ENCODE measurements around the gene GATA5.
"Not testable (repeated sequence)": the region's sequence is repeated elsewhere in the genome, so short reads cannot be mapped to it uniquely, and the experiment has no call there.

Gene GATA5

DNA sequence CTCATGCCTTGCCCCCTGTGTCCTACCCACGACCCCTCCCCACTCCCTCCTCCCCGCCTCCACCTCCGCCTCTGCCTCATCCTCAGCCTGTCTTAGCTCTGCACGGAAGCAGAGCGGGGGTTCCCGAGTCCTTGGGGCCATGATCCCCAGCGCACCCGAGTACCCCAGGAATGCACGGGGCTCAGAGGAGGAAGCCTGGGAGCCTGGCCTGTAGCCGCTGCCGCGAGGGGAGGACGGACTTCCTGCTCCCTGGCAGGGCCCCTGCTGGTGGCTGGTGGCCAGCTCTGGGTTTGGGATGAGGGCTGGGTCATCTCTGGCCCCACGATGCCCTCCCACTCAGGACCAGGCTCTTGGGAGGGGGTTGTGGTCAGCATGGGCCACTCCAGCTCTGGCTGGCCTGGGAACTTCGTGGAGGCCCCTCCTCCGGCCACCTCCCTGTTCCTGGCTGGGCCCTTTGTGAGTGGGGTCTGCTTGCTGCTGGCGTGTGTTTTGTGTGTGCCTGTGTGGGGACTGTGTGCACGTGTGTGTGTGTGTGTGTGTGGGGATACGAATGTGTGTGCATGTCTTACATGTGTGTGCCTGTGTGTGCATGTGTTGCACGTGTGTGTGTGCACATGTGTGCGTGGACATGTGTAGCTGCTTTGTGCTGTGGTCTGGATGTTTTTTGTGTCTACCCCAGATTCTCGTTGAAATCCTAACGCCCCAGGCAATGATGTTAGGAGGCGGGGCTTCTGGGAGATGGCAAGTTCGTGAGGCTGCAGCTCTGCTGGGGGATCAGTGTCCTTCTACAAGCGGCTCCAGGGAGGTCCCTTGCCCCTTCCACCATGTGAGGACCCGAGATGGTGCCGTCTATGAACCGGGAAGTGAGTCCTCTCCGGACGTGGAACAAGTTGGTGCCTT is 47.1 kb downstream of the GATA5 start:
- POLR2A ChIA-PET = interaction anchor here (0.8 kb wide), 1 partner anchor 362 kb away, joined by 3 read pairs; no protein-coding TSS in a partner anchor
- CTCF ChIA-PET = interaction anchor here (0.8 kb wide), 1 partner anchor 63 kb away, joined by 3 read pairs; no protein-coding TSS in a partner anchor
- no peak for DNase-seq (ENCODE audit: extremely low spot score)
- TF ChIP-seq L3MBTL2 (conservative IDR thresholded peaks at IDR 0.05) = no peak
- no peak for TF ChIP-seq FOXA1 (IDR thresholded peaks at IDR 0.05)
- TF ChIP-seq ARNT (IDR thresholded peaks at IDR 0.05) = no peak
- TF ChIP-seq ZNF384 (IDR thresholded peaks at IDR 0.05) = no peak
- no peak for TF ChIP-seq LEF1 (IDR thresholded peaks at IDR 0.05; ENCODE audit: borderline replicate concordance)
- no peak for TF ChIP-seq TARDBP (IDR thresholded peaks at IDR 0.05)
- TF ChIP-seq NFRKB (IDR thresholded peaks at IDR 0.05) = no peak
- no peak for TF ChIP-seq PKNOX1 (IDR thresholded peaks at IDR 0.05)
- TF ChIP-seq SP1 (IDR thresholded peaks at IDR 0.05) = no peak
- no peak for TF ChIP-seq CTBP1 (IDR thresholded peaks at IDR 0.05; ENCODE audit: borderline replicate concordance)
- no peak for TF ChIP-seq SUZ12 (IDR thresholded peaks at IDR 0.05)
- TF ChIP-seq BHLHE40 (IDR thresholded peaks at IDR 0.05; ENCODE audit: borderline replicate concordance) = no peak
- no peak for TF ChIP-seq HDGF (IDR thresholded peaks at IDR 0.05; ENCODE audit: borderline replicate concordance)
- no peak for TF ChIP-seq FOXK2 (IDR thresholded peaks at IDR 0.05)

DNA sequence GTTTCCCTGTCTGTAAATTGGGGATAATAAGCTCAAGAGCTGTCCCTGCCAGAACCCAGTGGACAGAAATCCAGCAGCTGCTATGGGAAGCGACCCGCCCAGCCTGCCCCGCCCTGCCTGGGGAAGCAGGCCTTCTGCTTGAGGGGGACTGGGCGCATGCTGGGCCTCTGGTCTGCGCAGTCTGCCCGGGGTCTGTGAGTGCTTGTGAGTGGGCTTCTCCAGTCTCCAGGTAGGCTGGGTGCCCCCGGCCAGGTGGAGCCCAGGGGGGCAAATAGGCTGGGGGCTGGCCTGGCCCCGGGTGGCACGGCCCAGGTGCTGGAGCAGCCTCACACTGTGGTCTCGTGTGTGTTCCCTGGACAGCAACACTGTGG is 47.8 kb downstream of the GATA5 start:
- ChIA-PET POLR2A (interaction anchor here (0.8 kb wide), 1 partner anchor 362 kb away, joined by 3 read pairs; no protein-coding TSS in a partner anchor), CTCF (no interaction called here)
- no peak for DNase-seq (ENCODE audit: extremely low spot score)
- no peak for TF ChIP-seq LEF1 (IDR thresholded peaks at IDR 0.05; ENCODE audit: borderline replicate concordance)
- no peak for TF ChIP-seq FOXM1 (IDR thresholded peaks at IDR 0.05; ENCODE audit: borderline replicate concordance)
- TF ChIP-seq SUZ12 (IDR thresholded peaks at IDR 0.05) = no peak

DNA sequence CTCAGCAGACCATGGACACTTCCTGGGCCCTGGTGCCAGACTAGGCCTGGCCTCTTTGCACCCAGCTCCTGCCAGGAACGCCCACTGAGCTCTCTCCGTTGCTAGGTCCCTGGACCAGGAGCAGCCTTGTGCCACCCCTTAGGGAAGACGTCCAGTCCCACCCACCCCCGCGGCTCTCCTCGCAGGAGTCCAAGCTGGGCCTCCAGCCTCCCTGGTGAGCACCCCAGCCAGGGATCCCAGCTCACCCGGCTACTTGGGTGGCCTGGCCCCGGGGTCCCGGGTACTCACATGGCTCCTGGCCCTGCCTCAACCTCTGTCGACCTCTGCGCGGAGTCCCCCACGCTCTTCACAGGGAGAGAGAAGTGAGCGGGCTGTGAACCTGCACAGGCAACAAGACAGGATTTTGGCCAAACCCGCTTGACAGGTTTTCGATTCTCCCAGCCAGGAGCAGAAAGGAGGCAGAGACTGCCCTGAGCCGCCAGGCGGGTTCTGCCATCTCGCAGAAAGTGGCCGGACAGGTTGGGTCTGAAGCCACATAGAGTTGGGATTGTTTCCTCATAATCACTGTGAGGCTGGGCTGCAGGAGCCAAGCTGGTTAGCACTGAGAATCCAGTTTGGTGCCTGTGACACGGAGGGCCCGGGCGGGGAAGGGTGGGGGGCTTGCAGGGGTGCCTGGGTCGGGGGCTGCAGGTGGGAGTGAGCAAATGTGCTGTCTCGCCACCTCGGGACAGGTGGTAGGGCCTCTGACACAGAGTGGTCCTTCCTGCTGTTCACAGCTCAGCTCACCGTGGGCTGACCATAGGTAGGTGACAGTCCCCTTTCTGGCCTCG is 48.4 kb downstream of the GATA5 start, which contains the start of gene RBBP8NL:
Gene RBBP8NL, minus strand, starts transcription at position 368 of the 830 bp plus-strand sequence. CDS start 7,892 bp downstream, outside the sequence.
- ChIA-PET POLR2A (interaction anchor here (0.8 kb wide), 1 partner anchor 361 kb away, joined by 3 read pairs; no protein-coding TSS in a partner anchor), CTCF (no interaction called here)
- TF ChIP-seq ELF4 (IDR thresholded peaks at IDR 0.05) = no peak
- TF ChIP-seq SUZ12 (IDR thresholded peaks at IDR 0.05) = no peak
- no peak for TF ChIP-seq ZNF384 (IDR thresholded peaks at IDR 0.05)
- no peak for TF ChIP-seq L3MBTL2 (conservative IDR thresholded peaks at IDR 0.05)
- no peak for TF ChIP-seq TARDBP (IDR thresholded peaks at IDR 0.05)
- no peak for TF ChIP-seq FOXK2 (IDR thresholded peaks at IDR 0.05)
- no peak for TF ChIP-seq ARNT (IDR thresholded peaks at IDR 0.05)
- no peak for TF ChIP-seq SP1 (IDR thresholded peaks at IDR 0.05)
- TF ChIP-seq PKNOX1 (IDR thresholded peaks at IDR 0.05) = no peak
- no peak for TF ChIP-seq NFRKB (IDR thresholded peaks at IDR 0.05)
- no peak for TF ChIP-seq LEF1 (IDR thresholded peaks at IDR 0.05; ENCODE audit: borderline replicate concordance)
- TF ChIP-seq FOXA1 (IDR thresholded peaks at IDR 0.05) = no peak
- TF ChIP-seq CTBP1 (IDR thresholded peaks at IDR 0.05; ENCODE audit: borderline replicate concordance) = no peak
- TF ChIP-seq HDGF (IDR thresholded peaks at IDR 0.05; ENCODE audit: borderline replicate concordance) = no peak
- no peak for TF ChIP-seq BHLHE40 (IDR thresholded peaks at IDR 0.05; ENCODE audit: borderline replicate concordance)
- no peak for TF ChIP-seq FOXM1 (IDR thresholded peaks at IDR 0.05; ENCODE audit: borderline replicate concordance)
- DNase-seq (ENCODE audit: extremely low spot score) = no peak

GRCh38 chr20:62426699-62427131 is 49.1 kb downstream of the GATA5 start:
- CTCF ChIA-PET = no interaction called here
- POLR2A ChIA-PET = no interaction called here
- no peak for TF ChIP-seq TARDBP (IDR thresholded peaks at IDR 0.05)
- TF ChIP-seq FOXK2 (IDR thresholded peaks at IDR 0.05) = no peak
- TF ChIP-seq ZNF384 (IDR thresholded peaks at IDR 0.05) = no peak
- no peak for TF ChIP-seq FOXM1 (IDR thresholded peaks at IDR 0.05; ENCODE audit: borderline replicate concordance)
- no peak for TF ChIP-seq NFRKB (IDR thresholded peaks at IDR 0.05)
- TF ChIP-seq SUZ12 (IDR thresholded peaks at IDR 0.05) = no peak
- TF ChIP-seq BHLHE40 (IDR thresholded peaks at IDR 0.05; ENCODE audit: borderline replicate concordance) = no peak
- TF ChIP-seq FOXA1 (IDR thresholded peaks at IDR 0.05) = no peak
- no peak for TF ChIP-seq L3MBTL2 (conservative IDR thresholded peaks at IDR 0.05)
- no peak for TF ChIP-seq PKNOX1 (IDR thresholded peaks at IDR 0.05)
- TF ChIP-seq ELF4 (IDR thresholded peaks at IDR 0.05) = no peak
- no peak for TF ChIP-seq ARNT (IDR thresholded peaks at IDR 0.05)
- no peak for TF ChIP-seq SP1 (IDR thresholded peaks at IDR 0.05)
- no peak for TF ChIP-seq CTBP1 (IDR thresholded peaks at IDR 0.05; ENCODE audit: borderline replicate concordance)
- no peak for TF ChIP-seq LEF1 (IDR thresholded peaks at IDR 0.05; ENCODE audit: borderline replicate concordance)
- TF ChIP-seq HDGF (IDR thresholded peaks at IDR 0.05; ENCODE audit: borderline replicate concordance) = no peak
- no peak for DNase-seq (ENCODE audit: extremely low spot score)

DNA sequence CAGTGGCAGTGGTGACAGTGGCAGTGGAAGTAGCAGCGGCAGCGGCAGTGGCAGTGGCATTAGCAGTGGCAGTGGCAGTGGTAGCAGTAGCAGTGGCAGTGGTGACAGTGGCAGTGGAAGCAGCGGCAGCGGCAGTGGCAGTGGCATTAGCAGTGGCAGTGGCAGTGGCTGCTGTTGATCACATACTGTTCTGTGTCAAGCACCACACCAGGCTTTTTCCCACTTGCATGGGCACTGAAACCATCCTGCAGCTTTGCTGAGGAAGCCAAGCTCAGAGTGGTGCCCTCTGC is 49.8 kb downstream of the GATA5 start:
- DNase-seq (ENCODE audit: extremely low spot score); POLR2A ChIA-PET; CTCF ChIA-PET: not testable (repeated sequence)

Measured in HEK293T (cell line).